SK-N-SH (cell line): ENCODE measurements around the gene CBFA2T3. TPM values are rescaled to one million over a fixed set of nuclear protein-coding genes. Genes with fewer than 3 reads are reported as not detected.

Source experiments
- CTCF ChIA-PET: fragments of 300-600, 350-600 bp; formaldehyde crosslinking; extraction: SDS; loops from one replicate; lab custom pipeline; 2021; lab: Yijun Ruan, JAX
- POLR2A ChIA-PET: fragments of 350-600 bp; sonication (Branson Sonifier 250); formaldehyde crosslinking; extraction: SDS; loops from one replicate; lab custom pipeline; 2020; ENCODE audit warnings: antibody characterized with exemption, inconsistent platforms; lab: Yijun Ruan, JAX
- DNase-seq: peaks from one replicate; pipeline ENCODE4 v3.0.0; 2012
- H2AFZ ChIP-seq: fragments of 200-600 bp; sonication (generic); 2 replicates; pipeline ENCODE4 v1.8.1; 2016; ENCODE audit warnings: antibody characterized with exemption, mild to moderate bottlenecking, low read depth
- H3F3A ChIP-seq: fragments of 200-600 bp; sonication (generic); replicated peaks from 2 replicates; pipeline ENCODE3; 2016; ENCODE audit warnings: antibody characterized with exemption, mild to moderate bottlenecking; ENCODE audit not compliant: insufficient read depth
- H3K27ac ChIP-seq, 2 experiments: fragments of 200-500 bp in 1 of 2; fragments of 200-600 bp in 1 of 2; sonication (Bioruptor generic) in 1 of 2; sonication (generic), shearing (Covaris generic) in 1 of 2; 2 replicates each; pipeline versions ENCODE4 v1.5.1 to v1.6.1; 2014 to 2016; ENCODE audit warnings: low read depth in 2 of 2, inconsistent platforms in 1 of 2, low read length in 1 of 2, mild to moderate bottlenecking in 1 of 2, mixed read lengths in 1 of 2
- H3K27me3 ChIP-seq: fragments of 200-600 bp; sonication (generic), shearing (Covaris generic); 2 replicates; pipeline ENCODE4 v1.6.1; 2016; ENCODE audit warnings: mixed run types; ENCODE audit not compliant: insufficient read depth
- H3K36me3 ChIP-seq, 2 experiments: fragments of 200-500 bp in 1 of 2; fragments of 200-600 bp in 1 of 2; sonication (Bioruptor generic) in 1 of 2; sonication (generic) in 1 of 2; replicated peaks in 1 of 2; 2 replicates each; pipeline versions ENCODE3 to v1.5.1; 2014 to 2016; ENCODE audit warnings: low read length in 1 of 2, mild to moderate bottlenecking in 1 of 2; ENCODE audit not compliant: insufficient read depth in 2 of 2, control insufficient read depth in 1 of 2
- H3K4me1 ChIP-seq, 2 experiments: fragments of 200-500 bp in 1 of 2; fragments of 200-600 bp in 1 of 2; sonication (Bioruptor generic) in 1 of 2; sonication (generic), shearing (Covaris generic) in 1 of 2; 2 replicates each; pipeline versions ENCODE4 v1.5.1 to v1.6.1; 2014 to 2016; ENCODE audit warnings: low read depth in 1 of 2, low read length in 1 of 2, mixed run types in 1 of 2; ENCODE audit not compliant: insufficient read depth in 2 of 2, control insufficient read depth in 1 of 2
- H3K4me2 ChIP-seq: fragments of 200-600 bp; sonication (generic), shearing (Covaris generic); 2 replicates; pipeline ENCODE4 v1.6.1; 2017; ENCODE audit warnings: mixed run types
- H3K4me3 ChIP-seq, 2 experiments: fragments of 200-500 bp in 1 of 2; fragments of 200-600 bp in 1 of 2; sonication (Bioruptor generic) in 1 of 2; sonication (generic), shearing (Covaris generic) in 1 of 2; 2 replicates each; pipeline versions ENCODE4 v1.5.1 to v1.8.1; 2014 to 2016; ENCODE audit warnings: low read depth in 2 of 2, inconsistent platforms in 1 of 2, low read length in 1 of 2, mild to moderate bottlenecking in 1 of 2, mixed read lengths in 1 of 2, moderate library complexity in 1 of 2
- H3K79me2 ChIP-seq: fragments of 200-600 bp; sonication (generic); 2 replicates; pipeline ENCODE4 v1.8.1; 2017; ENCODE audit warnings: mild to moderate bottlenecking; ENCODE audit not compliant: insufficient read depth
- H3K9ac ChIP-seq: fragments of 200-600 bp; sonication (generic); 2 replicates; pipeline ENCODE4 v1.6.1; 2017; ENCODE audit warnings: mixed run types
- H3K9me2 ChIP-seq: fragments of 200-600 bp; sonication (generic); 2 replicates; pipeline ENCODE4 v1.6.1; 2017; ENCODE audit warnings: mixed run types
- H3K9me3 ChIP-seq: fragments of 200-600 bp; sonication (generic); 2 replicates; pipeline ENCODE4 v1.6.1; 2017; ENCODE audit warnings: mixed run types, mild to moderate bottlenecking, moderate library complexity
- H4K20me1 ChIP-seq: fragments of 200-600 bp; sonication (generic); 2 replicates; pipeline ENCODE4 v1.6.1; 2017; ENCODE audit warnings: mild to moderate bottlenecking, mixed run types; ENCODE audit not compliant: insufficient read depth
- FOSL2 ChIP-seq: IDR thresholded peaks from 2 replicates; pipeline ENCODE4 v1.4.0; 2012; ENCODE audit warnings: low read depth, mild to moderate bottlenecking, moderate library complexity, borderline replicate concordance
- FOXM1 ChIP-seq: IDR thresholded peaks from 2 replicates; pipeline ENCODE4 v1.4.0; 2012; ENCODE audit warnings: low read depth, mild to moderate bottlenecking
- GATA2 ChIP-seq: sonication (generic); formaldehyde crosslinking; IDR thresholded peaks from 2 replicates; pipeline ENCODE4 v1.5.0; 2020; ENCODE audit warnings: mild to moderate bottlenecking, missing genetic modification reagents
- IRF3 ChIP-seq: fragments of 150-350 bp; IDR thresholded peaks from 2 replicates; pipeline ENCODE4 v1.6.1; 2016; ENCODE audit warnings: mild to moderate bottlenecking, low read depth, low read length
- MAX ChIP-seq: IDR thresholded peaks from 2 replicates; pipeline ENCODE4 v1.4.0; 2012; ENCODE audit warnings: low read depth
- MEF2A ChIP-seq: IDR thresholded peaks from 2 replicates; pipeline ENCODE4 v1.4.0; 2012; ENCODE audit warnings: low read depth, borderline replicate concordance
- NFIC ChIP-seq: IDR thresholded peaks from 2 replicates; pipeline ENCODE4 v1.4.0; 2012; ENCODE audit warnings: borderline replicate concordance
- REST ChIP-seq: IDR thresholded peaks from 2 replicates; pipeline ENCODE4 v1.6.1; 2012; ENCODE audit warnings: mild to moderate bottlenecking, low read depth, low read length, moderate library complexity
- SIN3A ChIP-seq: IDR thresholded peaks from 2 replicates; pipeline ENCODE4 v1.6.1; 2012; ENCODE audit warnings: low read depth, mild to moderate bottlenecking, low read length, moderate library complexity, borderline replicate concordance
- TAF1 ChIP-seq: IDR thresholded peaks from 2 replicates; pipeline ENCODE4 v1.6.1; 2012; ENCODE audit warnings: low read depth, mild to moderate bottlenecking, low read length, moderate library complexity, borderline replicate concordance
- YY1 ChIP-seq: IDR thresholded peaks from 2 replicates; pipeline ENCODE4 v1.4.0; 2012; ENCODE audit warnings: low read depth, mild to moderate bottlenecking
- ZBTB33 ChIP-seq: IDR thresholded peaks from 2 replicates; pipeline ENCODE4 v1.4.0; 2012; ENCODE audit warnings: low read depth, borderline replicate concordance
- WGBS: methylation state at CpG from one replicate; pipeline ENCODE4 v1.1.6; 2017; ENCODE audit warnings: low lambda C conversion rate; 5-methylcytosine and 5-hydroxymethylcytosine counted together
- polyA plus RNA-seq, 3 experiments: library from polyadenylated mRNA; depleted of rRNA; stranded (reverse); fragments of >200 nt; gene quantifications; 2 replicates each; pipeline ENCODE4 v1.2.3, GENCODE V29; 2012

CBFA2T3 gene
- polyA plus RNA-seq, 1 of the 3 experiments (the other 2 are of a cell fraction), result not detected

GRCh38 chr16:89018282-89019158 is 41.5 kb upstream of the CBFA2T3 start:
- CTCF ChIA-PET, result interaction anchor here (1.4 kb wide), 1 partner anchor 18 kb away, joined by 3 read pairs; no protein-coding TSS in a partner anchor
- H2AFZ ChIP-seq, result no peak overlapping the region

More at GRCh38 chr16:89018282-89019158, 41.5 kb upstream of the CBFA2T3 start:
- no peak overlapping the region for H3K4me2 ChIP-seq
- H4K20me1 ChIP-seq, result no peaks in the 10 kb centered on the region
- no peaks in the 10 kb centered on the region for H3K9me3 ChIP-seq
- DNase-seq, result no peak
- H3K79me2 ChIP-seq, result no peaks in the 10 kb centered on the region
- TF ChIP-seq GATA2 (CRISPR knock-in tag), result no peak
- TF ChIP-seq ZBTB33, result no peak
- TF ChIP-seq REST, result no peak
- TF ChIP-seq MEF2A, result no peak
- no peak for TF ChIP-seq FOSL2
- no peak for TF ChIP-seq NFIC
- TF ChIP-seq MAX, result no peak
- no peak for TF ChIP-seq YY1
- TF ChIP-seq TAF1, result no peak
- TF ChIP-seq FOXM1, result no peak
- TF ChIP-seq SIN3A, result no peak
- TF ChIP-seq IRF3, result no peak
- H3K27ac ChIP-seq, result no peak overlapping the region
- no peaks in the 10 kb centered on the region for H3K4me1 ChIP-seq
- POLR2A ChIA-PET, result no interaction called here
- H3F3A ChIP-seq, result no peaks in the 10 kb centered on the region
- H3K9me2 ChIP-seq, result no peaks in the 10 kb centered on the region
- no peaks in the 10 kb centered on the region for H3K36me3 ChIP-seq
- WGBS, result 36% methylated on average over 12 of the region's 20 CpGs
- no peak overlapping the region for H3K4me3 ChIP-seq
- peaks cover 11% of the 10 kb centered on the region; the same call in 1 of the 2 replicates for H3K27me3 ChIP-seq
- no peak overlapping the region for H3K9ac ChIP-seq
